ENCODE data around the gene DPP6. TPM values are rescaled to one million over a fixed set of nuclear protein-coding genes. Genes with fewer than 3 reads are reported as not detected.
"Not testable (repeated sequence)": the region's sequence is repeated elsewhere in the genome, so short reads cannot be mapped to it uniquely, and the experiment has no call there.

Gene DPP6
- total RNA-seq, 4 donors from 2014 or later, result 0.60 to 1.7 (median 1.6) TPM; not detected in 1

DNA sequence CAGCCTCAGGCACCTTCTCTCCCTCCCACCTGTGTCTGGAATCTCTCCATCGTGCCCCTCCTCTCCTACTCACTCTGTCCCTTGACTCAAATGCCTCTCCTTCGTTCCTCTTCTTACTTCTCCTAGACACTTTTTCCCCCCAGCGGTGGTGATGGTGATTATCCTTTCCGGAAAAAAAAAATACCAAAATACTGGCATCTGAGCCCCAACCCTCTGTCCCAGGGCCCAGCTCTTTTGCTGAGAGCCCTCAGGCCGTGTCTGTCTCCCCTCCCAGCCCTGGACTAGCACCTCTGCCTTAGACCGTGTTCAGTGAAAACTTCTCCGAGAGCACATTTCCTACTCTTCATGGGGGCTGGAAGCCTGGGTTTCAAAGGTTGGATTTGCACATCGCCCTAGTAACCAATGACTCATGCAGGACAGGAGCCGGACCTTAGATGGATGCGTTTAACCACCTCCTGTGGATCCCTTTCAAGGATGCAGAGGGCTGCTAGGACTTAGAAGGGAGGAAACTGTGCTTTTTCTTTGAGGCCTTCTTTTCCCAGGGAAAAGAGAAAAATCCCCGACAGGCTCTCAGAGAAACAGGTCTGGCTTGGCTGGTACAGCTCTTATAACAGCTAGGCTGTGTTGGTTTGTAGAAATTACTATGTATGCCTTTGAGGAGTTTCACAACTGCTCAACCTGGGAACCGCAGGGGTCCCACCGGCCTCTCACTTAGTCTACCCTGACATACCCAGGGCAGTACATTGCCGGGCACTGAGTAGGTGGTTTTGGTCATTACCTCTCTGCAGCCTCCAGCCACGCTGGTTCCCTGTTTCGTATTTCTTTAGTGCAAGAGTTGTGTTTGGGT lies 1.5 kb downstream of the DPP6 start:
- DNase-seq (ENCODE audit: low spot score in 2 of 2); H3K4me1 ChIP-seq; H3K27me3 ChIP-seq; H3K36me3 ChIP-seq; H3K9me3 ChIP-seq; H3K4me3 ChIP-seq; H3K27ac ChIP-seq: not testable (repeated sequence)
- 26 to 43% methylated on average over 7 to 11 of the region's 16 CpGs for WGBS, 2 donors

- H3K4me3 ChIP-seq; H3K9me3 ChIP-seq; H3K27ac ChIP-seq; H3K36me3 ChIP-seq; DNase-seq (ENCODE audit: low spot score in 2 of 2); H3K27me3 ChIP-seq; H3K4me1 ChIP-seq: not testable (repeated sequence)
- WGBS, 2 donors, result 8 to 15% methylated on average over 2 of the region's 2 CpGs
Measured at GRCh38 chr7:154054664-154055063, 2.5 kb downstream of the DPP6 start.

GRCh38 chr7:154055491-154056106 lies 3.4 kb downstream of the DPP6 start:
- H3K9me3 ChIP-seq, result peaks cover 0 to 11% (median 0%) of the 10 kb centered on the region in 4 donors
- peak in 1 of 2 donors; percentile 31 for DNase-seq (ENCODE audit: low spot score in 2 of 2)
- H3K4me3 ChIP-seq, H3K27me3 ChIP-seq, H3K4me1 ChIP-seq, H3K36me3 ChIP-seq, H3K27ac ChIP-seq: not testable (repeated sequence)
- WGBS, 2 donors, result 13 to 14% methylated on average over 9 of the region's 9 CpGs

GRCh38 chr7:154058783-154059182 lies 6.6 kb downstream of the DPP6 start:
- not testable (repeated sequence) for H3K4me1 ChIP-seq; H3K27me3 ChIP-seq; H3K4me3 ChIP-seq; H3K36me3 ChIP-seq; DNase-seq (ENCODE audit: low spot score in 2 of 2); H3K27ac ChIP-seq
- peaks cover 0 to 15% (median 0%) of the 10 kb centered on the region in 4 donors for H3K9me3 ChIP-seq
- WGBS, 2 donors, result 81 to 82% methylated on average over 3 to 8 of the region's 14 CpGs

DNA sequence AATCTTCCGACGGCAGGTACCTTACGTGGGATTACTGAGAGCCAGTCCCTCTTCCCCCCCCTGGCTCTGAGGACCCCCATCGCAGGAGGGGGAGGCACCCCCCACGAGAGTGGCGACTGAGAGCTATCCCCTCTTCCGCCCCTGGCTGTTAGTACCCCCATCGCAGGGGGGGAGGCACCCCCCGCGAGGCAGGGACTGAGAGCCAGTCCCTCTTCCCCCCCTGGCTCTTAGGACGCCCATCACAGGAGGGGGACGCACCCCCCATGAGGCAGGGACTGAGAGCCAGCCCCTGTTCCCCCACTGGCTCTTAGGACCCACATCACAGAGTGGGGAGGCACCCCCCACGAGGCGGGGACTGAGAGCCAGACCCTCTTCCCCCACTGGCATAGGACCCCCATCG lies 8.4 kb downstream of the DPP6 start:
- H3K4me3 ChIP-seq; H3K4me1 ChIP-seq; H3K27me3 ChIP-seq; H3K36me3 ChIP-seq; H3K27ac ChIP-seq; DNase-seq (ENCODE audit: low spot score in 2 of 2): not testable (repeated sequence)
- 83 to 96% methylated on average over 3 to 5 of the region's 15 CpGs for WGBS, 2 donors
- H3K9me3 ChIP-seq, result peaks cover 0 to 15% (median 0%) of the 10 kb centered on the region in 4 donors

GRCh38 chr7:154071833-154072232 lies 19.6 kb downstream of the DPP6 start:
- TF ChIP-seq, protein P1, sequence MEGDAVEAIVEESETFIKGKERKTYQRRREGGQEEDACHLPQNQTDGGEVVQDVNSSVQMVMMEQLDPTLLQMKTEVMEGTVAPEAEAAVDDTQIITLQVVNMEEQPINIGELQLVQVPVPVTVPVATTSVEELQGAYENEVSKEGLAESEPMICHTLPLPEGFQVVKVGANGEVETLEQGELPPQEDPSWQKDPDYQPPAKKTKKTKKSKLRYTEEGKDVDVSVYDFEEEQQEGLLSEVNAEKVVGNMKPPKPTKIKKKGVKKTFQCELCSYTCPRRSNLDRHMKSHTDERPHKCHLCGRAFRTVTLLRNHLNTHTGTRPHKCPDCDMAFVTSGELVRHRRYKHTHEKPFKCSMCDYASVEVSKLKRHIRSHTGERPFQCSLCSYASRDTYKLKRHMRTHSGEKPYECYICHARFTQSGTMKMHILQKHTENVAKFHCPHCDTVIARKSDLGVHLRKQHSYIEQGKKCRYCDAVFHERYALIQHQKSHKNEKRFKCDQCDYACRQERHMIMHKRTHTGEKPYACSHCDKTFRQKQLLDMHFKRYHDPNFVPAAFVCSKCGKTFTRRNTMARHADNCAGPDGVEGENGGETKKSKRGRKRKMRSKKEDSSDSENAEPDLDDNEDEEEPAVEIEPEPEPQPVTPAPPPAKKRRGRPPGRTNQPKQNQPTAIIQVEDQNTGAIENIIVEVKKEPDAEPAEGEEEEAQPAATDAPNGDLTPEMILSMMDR (IDR thresholded peaks at IDR 0.05), result peak in 4 of 5 experiments; percentile 6 to 24 (median 16)
- WGBS, 2 donors, result 10 to 14% methylated on average over 4 of the region's 4 CpGs

GRCh38 chr7:154072395-154073181 lies 20.4 kb downstream of the DPP6 start:
- not testable (repeated sequence) for H3K4me1 ChIP-seq; H3K4me3 ChIP-seq; H3K27ac ChIP-seq; H3K36me3 ChIP-seq; H3K9me3 ChIP-seq; H3K27me3 ChIP-seq; DNase-seq (ENCODE audit: low spot score in 2 of 2)
- 80 to 85% methylated on average over 14 to 15 of the region's 15 CpGs for WGBS, 2 donors

More at GRCh38 chr7:154071833-154072232, 19.6 kb downstream of the DPP6 start:
- H3K27ac ChIP-seq, H3K36me3 ChIP-seq, H3K27me3 ChIP-seq, H3K9me3 ChIP-seq, H3K4me3 ChIP-seq, H3K4me1 ChIP-seq: not testable (repeated sequence)
- peak in 1 of 2 donors; percentile 7 for DNase-seq (ENCODE audit: low spot score in 2 of 2)

DNA sequence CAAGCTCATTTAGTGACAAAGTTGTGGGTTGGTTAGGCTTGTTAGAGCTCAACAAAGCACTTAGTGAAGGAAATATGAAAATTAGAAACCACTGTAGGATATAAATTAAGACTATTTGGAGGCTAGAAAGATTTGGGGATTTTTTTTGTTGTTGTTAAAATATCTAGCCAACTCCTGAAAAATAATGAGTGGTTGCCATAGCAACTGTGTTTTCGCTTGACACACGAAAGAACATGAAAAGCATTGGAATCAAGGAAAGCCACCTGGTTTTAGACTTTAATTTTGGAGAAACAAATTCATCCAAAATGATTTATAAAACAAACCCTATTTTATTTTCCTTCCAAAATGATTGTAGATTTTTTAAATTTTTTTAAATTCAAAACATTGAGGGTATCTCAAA lies 26.3 kb downstream of the DPP6 start:
- H3K9me3 ChIP-seq; H3K27me3 ChIP-seq; DNase-seq (ENCODE audit: low spot score in 2 of 2); H3K27ac ChIP-seq; H3K4me3 ChIP-seq; H3K36me3 ChIP-seq; H3K4me1 ChIP-seq: not testable (repeated sequence)
- 68% methylated on average over 2 of the region's 2 CpGs for WGBS, 2 donors

DNA sequence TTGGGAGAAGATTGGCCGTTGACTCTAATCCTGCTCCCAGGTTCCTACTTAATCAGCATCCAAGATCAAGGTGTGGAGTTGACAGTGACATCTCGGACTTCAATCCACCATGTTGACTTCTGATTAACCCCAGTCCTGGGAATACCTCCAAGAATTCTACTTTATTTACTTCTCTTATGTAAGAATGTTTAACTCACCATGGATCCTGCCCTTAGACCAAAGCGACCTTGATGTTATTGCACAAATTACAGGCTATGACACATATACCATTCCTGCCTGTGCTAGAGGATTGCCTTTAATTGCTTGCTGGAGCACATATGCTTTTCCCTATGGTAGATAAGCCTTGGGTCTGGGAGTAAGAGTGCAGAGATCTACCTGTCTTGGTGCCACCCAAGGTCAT lies 28.1 kb downstream of the DPP6 start:
- H3K36me3 ChIP-seq; H3K4me1 ChIP-seq; DNase-seq (ENCODE audit: low spot score in 2 of 2); H3K27ac ChIP-seq; H3K27me3 ChIP-seq; H3K9me3 ChIP-seq; H3K4me3 ChIP-seq: not testable (repeated sequence)
- 89 to 92% methylated on average over 3 of the region's 3 CpGs for WGBS, 2 donors

DNA sequence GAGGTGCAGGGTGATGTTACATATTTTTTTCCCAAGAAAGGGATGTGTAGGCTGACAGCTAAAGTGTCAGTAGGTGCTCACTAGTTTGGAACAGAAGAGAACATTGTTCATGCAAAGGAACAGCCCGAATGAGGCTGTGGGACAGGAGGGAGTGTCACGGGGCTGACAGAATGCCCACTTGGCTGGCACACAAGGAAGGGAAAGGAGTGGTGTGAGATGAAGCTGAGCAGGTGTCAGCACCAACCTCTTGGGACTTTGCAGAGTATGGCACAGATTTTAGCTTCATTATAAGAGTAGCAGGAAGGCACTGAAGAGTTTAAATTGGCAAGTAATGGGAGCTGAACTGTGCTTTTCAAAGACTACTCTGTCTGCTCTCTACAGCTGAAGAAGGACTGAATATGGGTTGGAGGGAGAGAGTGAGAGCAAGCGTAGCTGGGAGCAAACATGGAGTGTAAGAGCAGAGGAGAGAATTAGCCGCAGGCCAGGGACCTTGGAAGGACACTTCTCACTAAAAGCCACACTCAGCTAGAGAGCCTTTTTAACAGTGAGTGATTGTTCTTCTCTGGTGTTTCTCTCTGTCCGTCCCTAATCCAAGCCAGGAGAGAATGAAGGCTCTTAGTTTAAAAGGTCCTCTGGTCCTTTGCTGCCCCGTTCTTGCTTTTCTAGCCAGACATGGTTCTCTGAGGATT lies 35.0 kb downstream of the DPP6 start:
- H3K4me1 ChIP-seq; H3K36me3 ChIP-seq; H3K4me3 ChIP-seq; H3K27me3 ChIP-seq; H3K9me3 ChIP-seq; H3K27ac ChIP-seq; DNase-seq (ENCODE audit: low spot score in 2 of 2): not testable (repeated sequence)
- WGBS, 2 donors, result 38% methylated on average over 6 of the region's 6 CpGs

DNA sequence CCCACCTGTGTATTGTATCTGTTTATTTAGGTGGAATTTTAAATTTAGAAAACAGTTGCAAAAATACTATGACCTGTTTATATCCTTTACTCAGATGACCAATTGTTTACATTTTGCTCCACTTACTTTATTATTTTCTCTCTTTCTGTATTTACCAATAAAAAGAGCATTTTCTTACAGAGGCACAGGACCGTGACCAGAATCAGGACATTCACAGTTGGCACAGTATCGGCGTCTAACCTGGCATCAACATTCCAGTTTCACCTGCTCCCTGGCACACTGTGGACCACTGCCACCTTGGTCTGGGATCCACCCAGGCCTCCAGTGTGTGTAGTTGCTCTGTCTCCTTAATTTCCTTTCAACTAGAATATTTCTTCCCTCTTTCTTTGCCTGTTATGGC lies 39.9 kb downstream of the DPP6 start:
- H3K9me3 ChIP-seq; H3K4me3 ChIP-seq; H3K36me3 ChIP-seq; H3K27ac ChIP-seq; H3K4me1 ChIP-seq; H3K27me3 ChIP-seq; DNase-seq (ENCODE audit: low spot score in 2 of 2): not testable (repeated sequence)
- 92 to 93% methylated on average over 3 of the region's 3 CpGs for WGBS, 2 donors

- 37 to 38% methylated on average over 8 of the region's 9 CpGs for WGBS, 2 donors
- H3K36me3 ChIP-seq; H3K9me3 ChIP-seq; H3K27ac ChIP-seq; DNase-seq (ENCODE audit: low spot score in 2 of 2); H3K4me1 ChIP-seq; H3K4me3 ChIP-seq; H3K27me3 ChIP-seq: not testable (repeated sequence)
Measured at GRCh38 chr7:154095201-154095600, 43.0 kb downstream of the DPP6 start.

Measured in tibial nerve (tissue), 4 donors.